ENCODE results near the gene HIVEP1. TPM values are rescaled to one million over a fixed set of nuclear protein-coding genes. Genes with fewer than 3 reads are reported as not detected.

Gene HIVEP1
- total RNA-seq, 1 donor = 18.8 TPM

DNA sequence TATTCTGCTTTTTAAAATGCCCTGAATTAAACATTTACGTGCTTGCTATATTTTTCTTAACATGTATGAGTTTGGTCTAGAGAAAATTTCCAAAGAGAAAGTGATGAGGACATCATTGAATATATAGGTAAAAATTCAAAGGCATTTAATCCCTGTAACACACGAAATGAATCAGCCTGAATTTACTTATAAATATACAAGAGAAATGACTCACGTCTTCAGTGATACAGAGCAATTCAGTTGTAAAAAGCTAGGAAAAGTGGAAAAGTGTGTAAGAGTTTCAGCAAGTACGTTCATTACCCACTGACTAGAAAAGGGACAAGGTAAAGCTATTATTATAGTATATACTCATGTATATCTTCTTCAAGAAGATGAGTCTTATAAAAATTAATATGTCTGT lies 124.8 kb downstream of the HIVEP1 start:
- Histone ChIP-seq H3K4me1 (ENCODE audit: insufficient read depth, low read length) (peaks cover 18% of the 10 kb centered on the region), H3K9me3 (ENCODE audit: low read depth, low read length) (no peaks in the 10 kb centered on the region), H3K27me3 (ENCODE audit: insufficient read depth, low read length) (no peaks in the 10 kb centered on the region), H3K36me3 (ENCODE audit: insufficient read depth, low read length) (peaks cover 5% of the 10 kb centered on the region), H2AFZ (ENCODE audit: low read length) (no peak overlapping the region), H3K27ac (ENCODE audit: low read depth, low read length) (peak overlapping the region; percentile 61), H4K20me1 (ENCODE audit: insufficient read depth, low read length) (no peaks in the 10 kb centered on the region), H3K4me3 (ENCODE audit: insufficient read depth, low read length) (no peak overlapping the region), H3K79me2 (ENCODE audit: insufficient read depth, low read length) (no peaks in the 10 kb centered on the region), H3K4me2 (ENCODE audit: insufficient read depth, low read length) (peak overlapping the region; percentile 27)
- DNase-seq (ENCODE audit: insufficient read length, low spot score, missing footprints) = no peak
- TF ChIP-seq, protein P1, sequence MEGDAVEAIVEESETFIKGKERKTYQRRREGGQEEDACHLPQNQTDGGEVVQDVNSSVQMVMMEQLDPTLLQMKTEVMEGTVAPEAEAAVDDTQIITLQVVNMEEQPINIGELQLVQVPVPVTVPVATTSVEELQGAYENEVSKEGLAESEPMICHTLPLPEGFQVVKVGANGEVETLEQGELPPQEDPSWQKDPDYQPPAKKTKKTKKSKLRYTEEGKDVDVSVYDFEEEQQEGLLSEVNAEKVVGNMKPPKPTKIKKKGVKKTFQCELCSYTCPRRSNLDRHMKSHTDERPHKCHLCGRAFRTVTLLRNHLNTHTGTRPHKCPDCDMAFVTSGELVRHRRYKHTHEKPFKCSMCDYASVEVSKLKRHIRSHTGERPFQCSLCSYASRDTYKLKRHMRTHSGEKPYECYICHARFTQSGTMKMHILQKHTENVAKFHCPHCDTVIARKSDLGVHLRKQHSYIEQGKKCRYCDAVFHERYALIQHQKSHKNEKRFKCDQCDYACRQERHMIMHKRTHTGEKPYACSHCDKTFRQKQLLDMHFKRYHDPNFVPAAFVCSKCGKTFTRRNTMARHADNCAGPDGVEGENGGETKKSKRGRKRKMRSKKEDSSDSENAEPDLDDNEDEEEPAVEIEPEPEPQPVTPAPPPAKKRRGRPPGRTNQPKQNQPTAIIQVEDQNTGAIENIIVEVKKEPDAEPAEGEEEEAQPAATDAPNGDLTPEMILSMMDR (IDR thresholded peaks at IDR 0.05; ENCODE audit: extremely low read depth, low read depth, low read length) = no peak

DNA sequence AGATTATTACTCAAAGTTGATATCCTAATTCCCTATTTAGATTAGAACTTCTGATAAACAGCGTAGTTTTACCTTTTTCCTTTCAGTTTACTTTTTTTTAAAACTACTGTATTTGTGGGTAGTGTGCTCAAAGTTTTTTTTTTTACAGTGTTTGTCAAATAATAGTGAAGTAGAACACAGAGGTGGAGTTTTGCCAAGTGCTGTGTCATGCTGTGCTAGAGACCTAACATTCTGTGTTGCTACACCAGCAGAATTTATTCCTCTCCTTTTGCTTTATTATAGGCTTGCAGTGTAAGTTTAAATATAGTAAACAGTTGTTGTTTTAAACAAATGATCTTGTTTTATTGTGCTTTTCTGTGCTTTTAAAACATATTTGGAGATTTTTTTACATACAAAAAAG lies 125.4 kb downstream of the HIVEP1 start:
- Histone ChIP-seq H4K20me1 (ENCODE audit: insufficient read depth, low read length) (no peaks in the 10 kb centered on the region), H3K4me2 (ENCODE audit: insufficient read depth, low read length) (peak overlapping the region; percentile 27), H3K4me1 (ENCODE audit: insufficient read depth, low read length) (peaks cover 18% of the 10 kb centered on the region), H3K27me3 (ENCODE audit: insufficient read depth, low read length) (no peaks in the 10 kb centered on the region), H3K79me2 (ENCODE audit: insufficient read depth, low read length) (no peaks in the 10 kb centered on the region), H2AFZ (ENCODE audit: low read length) (no peak overlapping the region), H3K4me3 (ENCODE audit: insufficient read depth, low read length) (no peak overlapping the region), H3K36me3 (ENCODE audit: insufficient read depth, low read length) (peaks cover 5% of the 10 kb centered on the region), H3K9me3 (ENCODE audit: low read depth, low read length) (no peaks in the 10 kb centered on the region), H3K27ac (ENCODE audit: low read depth, low read length) (peak overlapping the region; percentile 61)
- DNase-seq (ENCODE audit: insufficient read length, low spot score, missing footprints) = no peak
- TF ChIP-seq, protein P1 (IDR thresholded peaks at IDR 0.05; ENCODE audit: extremely low read depth, low read depth, low read length) = no peak

DNA sequence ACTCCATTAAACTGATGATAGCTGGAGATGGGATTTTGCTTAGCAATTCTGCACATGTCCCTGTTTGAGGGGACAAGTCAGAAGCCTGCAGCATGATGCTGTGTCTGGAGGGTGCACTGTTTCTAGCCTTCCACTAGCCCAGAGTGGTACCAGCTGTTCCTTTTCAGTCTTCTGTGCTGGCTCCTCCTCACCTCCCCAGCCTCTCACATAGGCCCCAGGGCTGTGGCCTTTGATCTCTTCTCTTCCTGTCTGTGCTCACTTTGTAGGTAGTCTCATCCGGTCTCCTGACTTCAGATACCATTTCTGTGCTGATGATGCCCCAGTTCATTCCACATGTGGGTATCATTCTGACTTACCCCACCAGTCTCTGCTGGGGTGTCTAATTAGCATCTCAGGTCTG lies 126.3 kb downstream of the HIVEP1 start:
- no peaks in the 10 kb centered on the region for H4K20me1 ChIP-seq (ENCODE audit: insufficient read depth, low read length)
- TF ChIP-seq, protein P1 (IDR thresholded peaks at IDR 0.05; ENCODE audit: extremely low read depth, low read depth, low read length) = no peak
- DNase-seq (ENCODE audit: insufficient read length, low spot score, missing footprints) = no peak
- H3K4me1 ChIP-seq (ENCODE audit: insufficient read depth, low read length) = peaks cover 18% of the 10 kb centered on the region
- H2AFZ ChIP-seq (ENCODE audit: low read length) = no peak overlapping the region
- no peak overlapping the region for H3K4me3 ChIP-seq (ENCODE audit: insufficient read depth, low read length)
- H3K9me3 ChIP-seq (ENCODE audit: low read depth, low read length) = no peaks in the 10 kb centered on the region
- H3K36me3 ChIP-seq (ENCODE audit: insufficient read depth, low read length) = peaks cover 5% of the 10 kb centered on the region
- no peak overlapping the region for H3K27ac ChIP-seq (ENCODE audit: low read depth, low read length)
- no peak overlapping the region for H3K4me2 ChIP-seq (ENCODE audit: insufficient read depth, low read length)
- H3K27me3 ChIP-seq (ENCODE audit: insufficient read depth, low read length) = no peaks in the 10 kb centered on the region
- H3K79me2 ChIP-seq (ENCODE audit: insufficient read depth, low read length) = no peaks in the 10 kb centered on the region

DNA sequence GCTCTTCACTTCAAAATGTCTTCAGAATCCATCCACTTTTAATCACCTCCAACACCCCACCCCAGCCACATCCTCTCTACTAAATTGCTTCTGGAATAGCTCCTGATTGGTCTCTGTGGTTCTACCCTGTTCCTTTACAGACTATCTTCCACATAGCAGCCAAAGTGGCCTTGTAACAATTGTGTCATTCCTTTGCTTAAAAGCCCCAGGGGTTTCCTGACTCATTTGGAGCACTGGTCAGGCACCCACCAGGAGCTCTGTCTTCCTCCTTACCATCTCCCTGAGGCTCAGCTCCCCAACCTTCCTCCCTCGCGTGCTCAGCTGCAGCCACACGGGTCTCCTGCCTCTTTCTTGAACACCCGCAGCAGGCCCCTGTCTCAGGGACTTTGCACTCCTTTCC lies 126.8 kb downstream of the HIVEP1 start:
- Histone ChIP-seq H3K79me2 (ENCODE audit: insufficient read depth, low read length) (no peaks in the 10 kb centered on the region), H3K4me3 (ENCODE audit: insufficient read depth, low read length) (no peak overlapping the region), H3K9me3 (ENCODE audit: low read depth, low read length) (no peaks in the 10 kb centered on the region), H3K36me3 (ENCODE audit: insufficient read depth, low read length) (peaks cover 5% of the 10 kb centered on the region), H3K27ac (ENCODE audit: low read depth, low read length) (no peak overlapping the region), H4K20me1 (ENCODE audit: insufficient read depth, low read length) (no peaks in the 10 kb centered on the region), H3K4me2 (ENCODE audit: insufficient read depth, low read length) (no peak overlapping the region), H2AFZ (ENCODE audit: low read length) (no peak overlapping the region), H3K4me1 (ENCODE audit: insufficient read depth, low read length) (peaks cover 18% of the 10 kb centered on the region), H3K27me3 (ENCODE audit: insufficient read depth, low read length) (no peaks in the 10 kb centered on the region)
- DNase-seq (ENCODE audit: insufficient read length, low spot score, missing footprints) = no peak
- TF ChIP-seq, protein P1 (IDR thresholded peaks at IDR 0.05; ENCODE audit: extremely low read depth, low read depth, low read length) = no peak
